NT2/D1 (cell line): ENCODE results near the gene ADK.

Experiments used
- SUZ12 ChIP-seq: IDR thresholded peaks from 2 replicates; pipeline ENCODE4 v1.6.1; 2011; ENCODE audit not compliant: insufficient read length, insufficient read depth; ENCODE audit errors: extremely low read depth
- YY1 ChIP-seq: IDR thresholded peaks from 2 replicates; pipeline ENCODE4 v1.6.1; 2011; ENCODE audit not compliant: insufficient read length, insufficient read depth
- ZNF274 ChIP-seq: IDR thresholded peaks from 2 replicates; pipeline ENCODE4 v1.6.1; 2011; ENCODE audit warnings: mild to moderate bottlenecking, low read depth, low read length

GRCh38 chr10:74344306-74344705 lies 193.3 kb downstream of the ADK start:
- TF ChIP-seq SUZ12 (no peak), ZNF274 (no peak), YY1 (no peak)
